ENCODE results near the gene ELOVL6. TPM values are rescaled to one million over a fixed set of nuclear protein-coding genes. Genes with fewer than 3 reads are reported as not detected.

Gene ELOVL6
- total RNA-seq, 1 experiment from 2014 or later, result 38.7 TPM

- no peak overlapping the region for H3K27ac ChIP-seq (ENCODE audit: low read depth, low read length)
- intact Hi-C loops (cut with micrococcal nuclease), result loop anchor here (2.0 kb wide), 2 partner anchors 207 to 341 kb away; no protein-coding TSS in a partner anchor
- no TSS peak for BruUV-seq (replicated peaks)
- no peaks in the 10 kb centered on the region for H3K9me3 ChIP-seq (ENCODE audit: control insufficient read depth in 1 of 2, insufficient read depth in 1 of 2, low read depth in 1 of 2, low read length in 2 of 2)
- no peak overlapping the region for H2AFZ ChIP-seq (ENCODE audit: low read depth, low read length, poor library complexity, severe bottlenecking)
- H3K4me3 ChIP-seq (replicated peaks in 1 of 2; ENCODE audit: low read depth in 1 of 2, low read length in 2 of 2), result no peak overlapping the region
- no peaks in the 10 kb centered on the region for H4K20me1 ChIP-seq (ENCODE audit: insufficient read depth)
- H3K36me3 ChIP-seq (ENCODE audit: control insufficient read depth in 1 of 2, insufficient read depth in 2 of 2, low read length in 2 of 2), result no peaks in the 10 kb centered on the region
- CTCF ChIA-PET, result interaction anchor here (0.7 to 1.8 kb wide), 3 partner anchors 14 to 515 kb away, joined by 3 to 5 read pairs (median 3); no protein-coding TSS in a partner anchor
- H3K9me2 ChIP-seq (ENCODE audit: insufficient read depth), result no peaks in the 10 kb centered on the region
- no peaks in the 10 kb centered on the region for H3K27me3 ChIP-seq (ENCODE audit: insufficient read depth, low read length)
- RAD21 ChIA-PET (ENCODE audit: low non-redundant PET in 1 of 2, low total read pairs in 2 of 2, uncharacterized antibody in 2 of 2, unreplicated experiment in 2 of 2), result no interaction called here
- no peak overlapping the region for H3K9ac ChIP-seq (ENCODE audit: low read length)
- ATAC-seq, result no peak
- DNase-seq (ENCODE audit: low read depth, low spot score), result no peak
- no peaks in the 10 kb centered on the region for H3K79me2 ChIP-seq (ENCODE audit: insufficient read depth, low read length)
- TF ChIP-seq CBX3 (IDR thresholded peaks at IDR 0.05; ENCODE audit: low read depth) (no peak), CEBPB (IDR thresholded peaks at IDR 0.05; ENCODE audit: low read depth) (no peak), ATF3 (IDR thresholded peaks at IDR 0.05) (no peak), ZFX (IDR thresholded peaks at IDR 0.05) (no peak), EGR1 (IDR thresholded peaks at IDR 0.05; ENCODE audit: low read depth) (no peak), POLR2A (IDR thresholded peaks at IDR 0.05; ENCODE audit: borderline replicate concordance, extremely low read depth, insufficient read depth, insufficient read length) (no peak), SP1 (IDR thresholded peaks at IDR 0.05; ENCODE audit: low read depth) (no peak), EZH2 (IDR thresholded peaks at IDR 0.05) (no peak), EZH2phosphoT487 (IDR thresholded peaks at IDR 0.05; ENCODE audit: borderline replicate concordance) (no peak), YY1 (IDR thresholded peaks at IDR 0.05; ENCODE audit: extremely low read depth, insufficient replicate concordance, low read depth, low read length) (no peak), CTCF (IDR thresholded peaks at IDR 0.05 in 2 of 3, conservative IDR thresholded peaks at IDR 0.05 in 1 of 3; ENCODE audit: borderline replicate concordance in 1 of 3, insufficient read depth in 1 of 3, low read depth in 2 of 3, low read length in 2 of 3) (no peak), TCF7L2 (IDR thresholded peaks at IDR 0.05; ENCODE audit: borderline replicate concordance, extremely low read depth, insufficient read depth, insufficient read length) (no peak), JUND (IDR thresholded peaks at IDR 0.05) (no peak), FOSL1 (IDR thresholded peaks at IDR 0.05; ENCODE audit: low read depth) (no peak), ZNF274 (IDR thresholded peaks at IDR 0.05; ENCODE audit: low read depth, low read length) (no peak), RAD21 (IDR thresholded peaks at IDR 0.05; ENCODE audit: low read depth) (no peak), SIN3A (IDR thresholded peaks at IDR 0.05; ENCODE audit: low read depth) (no peak)
- H3K4me2 ChIP-seq (ENCODE audit: low read length), result no peak overlapping the region
- H3K4me1 ChIP-seq (ENCODE audit: control insufficient read depth in 1 of 2, insufficient read depth in 2 of 2, low read length in 2 of 2), result no peaks in the 10 kb centered on the region
- POLR2A ChIA-PET, result no interaction called here
These were observed 194.8 kb downstream of the ELOVL6 start for GRCh38 chr4:110003401-110004187.
